Measurements from ENCODE around the gene TTC23L.

Gene TTC23L

DNA sequence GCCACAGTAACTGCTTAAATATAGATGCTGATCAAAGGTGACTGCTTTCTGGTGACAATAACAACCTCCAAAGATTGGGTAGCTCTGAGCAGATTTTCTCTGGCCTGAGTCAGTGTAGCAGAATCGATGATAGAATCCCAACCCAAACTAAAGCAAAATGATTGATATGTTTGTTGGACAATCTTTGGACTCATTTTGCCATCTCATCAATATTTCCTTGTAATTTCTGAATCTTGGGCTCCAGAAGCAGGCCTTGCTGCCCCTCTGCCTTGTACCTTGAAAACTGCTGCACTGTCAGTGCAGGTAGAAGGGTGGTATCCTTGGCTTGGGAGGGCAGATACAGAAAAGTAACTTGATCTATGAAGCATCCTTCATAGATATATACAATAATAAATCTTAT, 18.9 kb downstream of the TTC23L start:
- no peak overlapping the region for H3K4me3 ChIP-seq (replicated peaks; ENCODE audit: low read depth, low read length)
- TF ChIP-seq, protein P1, sequence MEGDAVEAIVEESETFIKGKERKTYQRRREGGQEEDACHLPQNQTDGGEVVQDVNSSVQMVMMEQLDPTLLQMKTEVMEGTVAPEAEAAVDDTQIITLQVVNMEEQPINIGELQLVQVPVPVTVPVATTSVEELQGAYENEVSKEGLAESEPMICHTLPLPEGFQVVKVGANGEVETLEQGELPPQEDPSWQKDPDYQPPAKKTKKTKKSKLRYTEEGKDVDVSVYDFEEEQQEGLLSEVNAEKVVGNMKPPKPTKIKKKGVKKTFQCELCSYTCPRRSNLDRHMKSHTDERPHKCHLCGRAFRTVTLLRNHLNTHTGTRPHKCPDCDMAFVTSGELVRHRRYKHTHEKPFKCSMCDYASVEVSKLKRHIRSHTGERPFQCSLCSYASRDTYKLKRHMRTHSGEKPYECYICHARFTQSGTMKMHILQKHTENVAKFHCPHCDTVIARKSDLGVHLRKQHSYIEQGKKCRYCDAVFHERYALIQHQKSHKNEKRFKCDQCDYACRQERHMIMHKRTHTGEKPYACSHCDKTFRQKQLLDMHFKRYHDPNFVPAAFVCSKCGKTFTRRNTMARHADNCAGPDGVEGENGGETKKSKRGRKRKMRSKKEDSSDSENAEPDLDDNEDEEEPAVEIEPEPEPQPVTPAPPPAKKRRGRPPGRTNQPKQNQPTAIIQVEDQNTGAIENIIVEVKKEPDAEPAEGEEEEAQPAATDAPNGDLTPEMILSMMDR (IDR thresholded peaks at IDR 0.05; ENCODE audit: low read length, missing control alignments) = no peak
- DNase-seq (ENCODE audit: low read depth) = no peak

DNA sequence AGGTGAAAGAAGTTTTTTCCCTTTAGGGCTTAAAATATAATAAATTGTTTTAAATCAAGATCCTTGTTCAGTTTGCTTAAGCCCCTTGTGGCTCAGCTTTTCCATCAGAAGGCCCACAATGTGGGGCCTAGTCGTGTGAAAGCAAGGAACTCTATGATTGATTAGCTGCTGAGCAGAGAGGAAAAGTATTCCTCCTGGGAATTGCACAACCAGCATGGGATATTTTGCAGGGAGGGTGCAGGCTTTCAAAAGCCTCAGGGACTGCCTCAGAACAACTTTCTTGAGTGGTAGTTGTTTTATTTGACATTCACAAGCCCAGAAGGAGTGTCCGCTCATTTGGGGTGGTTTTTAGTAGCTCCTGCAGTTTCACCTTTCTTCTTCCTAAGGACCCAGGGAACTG, 19.8 kb downstream of the TTC23L start:
- H3K4me3 ChIP-seq (replicated peaks; ENCODE audit: low read depth, low read length) = no peak overlapping the region
- TF ChIP-seq, protein P1 (IDR thresholded peaks at IDR 0.05; ENCODE audit: low read length, missing control alignments) = no peak
- DNase-seq (ENCODE audit: low read depth) = peak; percentile 52

DNA sequence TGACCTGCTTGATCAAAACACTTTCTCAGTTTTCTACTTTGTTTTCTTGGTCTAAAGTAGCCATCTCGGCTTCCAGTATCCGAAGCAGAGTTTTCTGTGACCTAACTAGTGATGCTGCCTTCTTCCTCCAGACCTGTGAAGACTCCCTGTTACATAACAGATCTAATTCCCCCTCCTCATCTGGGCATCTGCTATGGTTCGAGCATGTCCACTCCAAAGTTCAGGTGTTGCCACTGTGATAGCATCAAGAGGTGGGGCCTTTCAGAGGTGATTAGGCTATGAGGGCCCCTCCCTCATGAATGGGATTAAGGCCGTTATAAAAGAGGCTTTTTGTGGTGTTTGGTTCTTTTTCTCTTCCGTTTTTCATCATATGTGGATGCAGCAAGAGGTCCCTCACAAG, 20.3 kb downstream of the TTC23L start:
- TF ChIP-seq, protein P1 (IDR thresholded peaks at IDR 0.05; ENCODE audit: low read length, missing control alignments) = no peak
- no peak overlapping the region for H3K4me3 ChIP-seq (replicated peaks; ENCODE audit: low read depth, low read length)
- DNase-seq (ENCODE audit: low read depth) = no peak

DNA sequence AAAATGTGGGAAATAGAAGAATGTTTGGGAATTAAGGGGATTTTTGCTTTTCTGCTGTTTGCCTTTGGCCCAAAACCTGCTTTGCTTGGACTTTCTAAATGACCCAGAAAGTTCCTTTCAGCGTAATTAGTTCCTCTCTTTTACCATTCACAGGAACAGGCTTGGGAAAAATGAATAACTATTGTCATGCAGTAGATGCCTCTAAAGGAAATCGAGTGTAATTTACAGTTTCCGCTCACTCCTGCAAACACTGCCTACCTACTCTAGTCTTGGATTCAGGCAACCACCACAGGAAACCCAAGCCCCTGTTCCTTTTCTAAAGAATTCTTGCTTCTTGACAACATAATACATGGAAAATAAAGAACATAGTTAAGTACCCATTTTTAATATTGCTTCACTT, 25.0 kb downstream of the TTC23L start:
- DNase-seq (ENCODE audit: low read depth) = no peak
- no peak overlapping the region for H3K4me3 ChIP-seq (replicated peaks; ENCODE audit: low read depth, low read length)
- TF ChIP-seq, protein P1 (IDR thresholded peaks at IDR 0.05; ENCODE audit: low read length, missing control alignments) = no peak

DNA sequence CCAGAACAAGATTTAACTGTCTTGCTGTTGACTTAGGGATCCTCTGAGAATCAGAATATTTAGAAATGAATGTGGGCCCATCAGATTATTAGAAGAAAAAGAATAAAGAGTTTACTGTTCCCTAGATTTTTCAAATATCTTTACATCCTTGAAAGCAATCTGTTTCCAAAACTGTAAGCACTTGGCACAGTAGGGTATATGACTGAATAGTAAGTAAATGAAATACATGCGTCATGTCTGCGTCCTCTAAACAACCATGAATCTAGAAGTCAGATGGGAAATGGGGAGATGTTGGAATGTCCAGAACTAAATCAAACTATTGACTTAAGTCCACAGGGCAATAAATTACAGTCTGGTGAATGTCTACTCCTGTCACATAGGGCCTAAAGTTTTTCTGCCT, 26.1 kb downstream of the TTC23L start:
- H3K4me3 ChIP-seq (replicated peaks; ENCODE audit: low read depth, low read length) = no peak overlapping the region
- peak; percentile 3 for DNase-seq (ENCODE audit: low read depth)
- TF ChIP-seq, protein P1 (IDR thresholded peaks at IDR 0.05; ENCODE audit: low read length, missing control alignments) = no peak

DNA sequence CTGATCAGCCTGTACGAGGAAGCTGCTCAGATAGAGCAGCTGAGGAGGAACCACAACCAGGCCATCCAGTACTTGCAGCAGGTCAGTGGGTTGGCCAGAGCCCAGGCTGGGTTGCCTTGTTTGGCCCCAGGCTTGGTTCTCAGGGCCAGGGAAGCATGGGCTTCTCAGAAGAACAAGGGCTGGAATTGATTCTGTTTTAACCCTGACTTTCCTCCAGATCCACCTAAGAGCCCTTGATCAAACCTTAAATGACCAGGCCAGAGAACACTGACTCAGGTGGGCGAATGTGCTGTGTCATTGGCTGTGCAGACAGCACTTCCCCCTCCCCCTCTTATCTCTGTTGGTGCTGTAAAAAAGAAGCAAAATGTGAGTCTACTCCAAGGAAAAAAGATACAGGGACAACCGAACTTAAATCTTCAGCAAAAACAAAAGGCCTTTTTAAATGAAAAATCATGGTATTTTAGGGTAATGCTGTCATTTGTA, 28.1 kb downstream of the TTC23L start:
- DNase-seq (ENCODE audit: low read depth) = no peak
- TF ChIP-seq, protein P1 (IDR thresholded peaks at IDR 0.05; ENCODE audit: low read length, missing control alignments) = no peak
- no peak overlapping the region for H3K4me3 ChIP-seq (replicated peaks; ENCODE audit: low read depth, low read length)

DNA sequence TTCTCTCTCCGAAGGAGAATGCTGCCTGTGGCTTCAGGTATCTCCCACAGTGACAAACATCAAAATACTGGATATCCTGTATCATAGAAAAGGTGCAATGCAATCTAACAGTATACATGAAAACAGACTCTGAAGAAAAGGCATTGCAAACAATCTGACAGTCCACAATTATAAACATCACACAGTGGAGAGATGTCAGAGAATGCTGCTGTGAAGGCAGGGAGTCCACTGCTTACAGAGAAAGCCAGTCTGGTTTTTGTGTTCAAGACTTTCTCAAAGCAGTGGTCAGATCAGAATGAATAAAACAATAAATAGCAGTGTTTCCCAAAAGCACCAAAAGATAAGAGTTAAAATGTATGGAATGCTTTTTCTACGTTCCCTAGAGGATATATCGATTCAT, 28.7 kb downstream of the TTC23L start:
- no peak for DNase-seq (ENCODE audit: low read depth)
- TF ChIP-seq, protein P1 (IDR thresholded peaks at IDR 0.05; ENCODE audit: low read length, missing control alignments) = no peak
- no peak overlapping the region for H3K4me3 ChIP-seq (replicated peaks; ENCODE audit: low read depth, low read length)
